Muscle layer of colon (tissue), 2 donors: ENCODE data around the gene CRYGN.

Experiments used
- H3K27ac ChIP-seq: one replicate; pipeline ENCODE4 v1.7.0; 2013; ENCODE audit warnings: low read depth, mild to moderate bottlenecking, low read length, moderate library complexity
- H3K27me3 ChIP-seq, 2 donors: one replicate each; pipeline ENCODE4 v1.7.0; 2013; ENCODE audit warnings: low read length in 2 of 2, mild to moderate bottlenecking in 2 of 2; ENCODE audit not compliant: insufficient read depth in 2 of 2, control insufficient read depth in 1 of 2
- H3K36me3 ChIP-seq: one replicate; pipeline ENCODE4 v1.7.0; 2013; ENCODE audit warnings: mild to moderate bottlenecking, low read length; ENCODE audit not compliant: insufficient read depth
- H3K4me1 ChIP-seq: one replicate; pipeline ENCODE4 v1.7.0; 2013; ENCODE audit warnings: mild to moderate bottlenecking, low read length; ENCODE audit not compliant: insufficient read depth
- H3K4me3 ChIP-seq, 2 donors: one replicate each; pipeline ENCODE4 v1.7.0; 2013; ENCODE audit warnings: low read length in 2 of 2, low read depth in 1 of 2, mild to moderate bottlenecking in 1 of 2, moderate library complexity in 1 of 2
- H3K9ac ChIP-seq: one replicate; pipeline ENCODE4 v1.7.0; 2013; ENCODE audit warnings: low read length
- H3K9me3 ChIP-seq: one replicate; pipeline ENCODE4 v1.7.0; 2013; ENCODE audit warnings: mild to moderate bottlenecking, low read length
- donor health status: abdominal sarcoma.
- donor health status: Adenocarcinoma of cecum.

Gene CRYGN

GRCh38 chr7:151406886-151407583, 32.9 kb downstream of the CRYGN start:
- Histone ChIP-seq H3K36me3 (no peaks in the 10 kb centered on the region), H3K4me1 (peaks cover 6% of the 10 kb centered on the region), H3K4me3 (no peak overlapping the region), H3K27ac (no peak overlapping the region), H3K9ac (no peak overlapping the region), H3K27me3 (peaks cover 6 to 31% of the 10 kb centered on the region in 2 donors), H3K9me3 (no peaks in the 10 kb centered on the region)

DNA sequence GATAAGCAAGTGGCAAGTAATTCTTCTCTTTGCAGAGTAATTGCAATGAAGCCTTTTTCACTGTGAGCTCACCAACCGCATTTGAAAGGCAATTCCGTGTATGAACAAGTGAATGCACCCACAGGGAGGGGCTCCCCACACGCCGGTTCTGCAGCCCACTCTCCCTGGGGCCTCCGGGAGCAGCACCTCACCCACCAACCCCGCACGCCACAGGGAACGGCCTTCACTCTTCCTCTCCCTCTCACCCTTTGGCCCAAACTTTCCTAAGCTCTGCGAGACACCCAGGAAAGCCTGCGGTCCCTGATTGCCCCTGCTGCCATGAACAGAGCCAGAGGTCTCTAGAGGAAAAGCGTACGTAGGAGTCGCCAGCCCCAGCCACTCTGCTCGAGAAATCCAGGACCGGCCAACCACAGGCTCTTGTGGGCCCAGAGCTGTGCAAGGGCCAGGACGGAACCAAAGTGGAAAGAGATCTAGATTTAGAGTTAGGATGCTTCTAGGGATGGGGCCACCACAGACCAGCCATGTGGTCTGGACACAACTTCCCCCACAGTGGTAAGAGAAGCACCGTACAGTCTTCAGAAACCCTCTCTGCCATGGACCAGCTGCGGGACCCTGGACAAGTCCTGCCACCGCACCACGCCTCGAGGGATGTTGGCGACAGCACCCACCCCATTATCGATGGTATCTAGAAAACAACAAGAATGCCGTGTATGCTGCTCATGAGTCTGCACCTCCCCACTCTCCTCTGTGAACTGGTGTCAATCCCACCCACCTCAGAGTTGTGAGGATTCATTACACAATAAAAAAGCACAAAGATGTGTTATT, 33.7 kb downstream of the CRYGN start:
- peaks cover 6% of the 10 kb centered on the region for H3K4me1 ChIP-seq
- H3K9me3 ChIP-seq, result no peaks in the 10 kb centered on the region
- peaks cover 6 to 24% of the 10 kb centered on the region in 2 donors for H3K27me3 ChIP-seq
- H3K4me3 ChIP-seq, result no peak overlapping the region
- no peaks in the 10 kb centered on the region for H3K36me3 ChIP-seq
- no peak overlapping the region for H3K27ac ChIP-seq
- H3K9ac ChIP-seq, result no peak overlapping the region

DNA sequence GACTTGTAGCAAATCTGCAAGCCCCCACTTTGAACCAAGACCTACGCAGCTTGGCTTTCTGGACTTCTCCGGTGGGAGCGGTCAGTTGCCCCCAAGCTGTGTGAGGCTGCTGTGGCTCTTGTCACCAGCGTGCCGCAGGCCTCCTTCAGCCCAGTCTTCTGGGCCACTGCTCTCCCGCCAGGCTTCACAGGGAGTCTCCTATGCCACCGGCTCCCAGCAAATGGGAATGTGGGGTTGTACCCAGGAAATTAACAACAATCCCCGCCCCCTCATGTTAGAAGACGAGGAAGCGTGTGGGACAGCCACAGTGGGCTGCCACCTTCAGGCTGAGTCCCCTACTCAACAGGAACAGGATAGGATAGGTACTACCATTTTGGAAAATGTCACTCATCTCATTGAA, 34.4 kb downstream of the CRYGN start:
- Histone ChIP-seq H3K36me3 (no peaks in the 10 kb centered on the region), H3K4me3 (no peak overlapping the region), H3K27ac (no peak overlapping the region), H3K4me1 (peaks cover 6% of the 10 kb centered on the region), H3K9ac (no peak overlapping the region), H3K27me3 (peaks cover 6 to 17% of the 10 kb centered on the region in 2 donors), H3K9me3 (no peaks in the 10 kb centered on the region)

- H3K4me1 ChIP-seq, result peaks cover 6% of the 10 kb centered on the region
- no peak overlapping the region for H3K4me3 ChIP-seq
- H3K9ac ChIP-seq, result no peak overlapping the region
Measured at GRCh38 chr7:151405056-151405455, 34.9 kb downstream of the CRYGN start.

DNA sequence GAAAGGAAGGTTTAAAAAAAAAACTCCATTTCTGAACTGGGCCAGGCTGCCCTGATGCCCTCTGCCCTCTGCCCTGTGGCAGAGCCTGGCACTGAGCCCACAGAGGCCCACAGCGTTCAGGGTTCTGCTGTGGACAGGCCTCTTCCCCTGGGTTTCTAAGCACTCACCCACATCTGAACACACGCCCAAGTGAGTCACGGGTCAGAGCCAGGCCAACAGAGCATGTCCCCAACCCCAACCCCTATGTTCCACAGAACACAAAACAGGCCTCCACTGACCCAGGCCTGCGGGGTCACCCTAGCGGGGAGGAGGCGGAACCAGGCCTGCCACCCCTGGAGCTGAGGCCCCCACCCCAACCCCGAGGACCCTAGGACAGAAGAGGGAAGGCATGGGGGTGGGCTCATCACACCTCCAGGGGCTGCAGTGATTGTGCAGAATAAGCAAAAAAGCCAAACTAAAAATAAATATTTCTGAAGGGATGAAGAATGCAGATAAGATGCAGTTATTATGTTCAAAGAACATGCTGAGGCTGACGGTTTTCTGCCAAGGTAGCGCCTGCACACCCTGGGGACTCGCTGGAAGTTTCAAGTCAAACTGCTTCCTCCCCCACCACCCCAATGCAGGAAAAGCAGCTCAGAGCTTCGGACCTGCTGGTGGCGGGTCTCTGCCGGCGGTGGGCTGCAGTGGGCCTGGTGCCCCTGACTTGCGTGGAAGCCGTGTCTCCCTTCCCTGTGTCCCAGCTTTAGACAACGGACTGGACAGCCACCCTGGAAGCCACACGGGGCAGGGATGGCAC, 35.5 kb downstream of the CRYGN start:
- Histone ChIP-seq H3K9me3 (no peaks in the 10 kb centered on the region), H3K27me3 (peaks cover 5 to 6% of the 10 kb centered on the region in 2 donors), H3K27ac (no peak overlapping the region), H3K9ac (no peak overlapping the region), H3K36me3 (no peaks in the 10 kb centered on the region), H3K4me3 (no peak overlapping the region), H3K4me1 (peaks cover 6% of the 10 kb centered on the region)

More at GRCh38 chr7:151405056-151405455, 34.9 kb downstream of the CRYGN start:
- no peak overlapping the region for H3K27ac ChIP-seq
- peaks cover 6 to 11% of the 10 kb centered on the region in 2 donors for H3K27me3 ChIP-seq
- no peaks in the 10 kb centered on the region for H3K9me3 ChIP-seq
- no peaks in the 10 kb centered on the region for H3K36me3 ChIP-seq

GRCh38 chr7:151403764-151404163, 36.2 kb downstream of the CRYGN start:
- Histone ChIP-seq H3K27me3 (peaks cover 0 to 4% of the 10 kb centered on the region in 2 donors), H3K4me1 (peaks cover 6% of the 10 kb centered on the region), H3K4me3 (no peak overlapping the region), H3K27ac (no peak overlapping the region), H3K9ac (no peak overlapping the region), H3K36me3 (no peaks in the 10 kb centered on the region), H3K9me3 (no peaks in the 10 kb centered on the region)

- H3K9ac ChIP-seq, result no peak overlapping the region
- no peaks in the 10 kb centered on the region for H3K27me3 ChIP-seq
- H3K9me3 ChIP-seq, result no peaks in the 10 kb centered on the region
- H3K27ac ChIP-seq, result no peak overlapping the region
- no peaks in the 10 kb centered on the region for H3K36me3 ChIP-seq
- peaks cover 6% of the 10 kb centered on the region for H3K4me1 ChIP-seq
- H3K4me3 ChIP-seq, result no peak overlapping the region
Measured at GRCh38 chr7:151402029-151402835, 37.7 kb downstream of the CRYGN start.

DNA sequence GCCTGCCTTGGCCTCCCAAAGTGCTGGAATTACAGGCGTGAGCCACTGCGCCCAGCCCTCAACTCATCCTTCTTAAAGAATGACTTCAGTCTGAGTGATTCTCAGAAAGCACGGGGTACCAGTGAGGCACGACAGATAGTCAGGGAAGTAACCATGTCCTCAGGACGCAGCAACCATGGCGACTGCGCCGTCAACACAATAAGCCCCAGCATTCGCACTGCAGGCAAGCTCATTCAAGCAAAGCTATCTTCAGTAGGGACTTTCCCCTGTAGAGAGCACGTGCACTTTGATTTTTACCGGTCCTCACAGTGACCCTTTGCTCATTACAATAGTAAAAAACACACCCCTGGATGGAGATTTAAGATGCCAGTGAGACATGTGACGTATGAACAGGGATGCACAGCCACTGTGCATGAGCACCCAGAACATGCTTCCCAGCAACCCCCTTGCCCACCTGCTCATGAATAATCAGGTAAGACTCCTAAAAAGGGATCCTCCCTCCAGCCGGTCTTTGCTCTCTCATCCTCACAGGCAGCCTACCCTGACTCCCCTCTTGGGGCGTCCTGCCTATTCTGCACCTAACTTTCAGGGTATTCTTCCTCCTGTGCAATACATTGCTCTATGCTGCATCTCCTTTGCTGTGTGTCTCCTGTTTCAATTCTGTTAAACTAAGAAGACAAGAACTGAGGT, 39.2 kb downstream of the CRYGN start:
- peaks cover 6% of the 10 kb centered on the region for H3K4me1 ChIP-seq
- H3K36me3 ChIP-seq, result no peaks in the 10 kb centered on the region
- H3K27ac ChIP-seq, result no peak overlapping the region

DNA sequence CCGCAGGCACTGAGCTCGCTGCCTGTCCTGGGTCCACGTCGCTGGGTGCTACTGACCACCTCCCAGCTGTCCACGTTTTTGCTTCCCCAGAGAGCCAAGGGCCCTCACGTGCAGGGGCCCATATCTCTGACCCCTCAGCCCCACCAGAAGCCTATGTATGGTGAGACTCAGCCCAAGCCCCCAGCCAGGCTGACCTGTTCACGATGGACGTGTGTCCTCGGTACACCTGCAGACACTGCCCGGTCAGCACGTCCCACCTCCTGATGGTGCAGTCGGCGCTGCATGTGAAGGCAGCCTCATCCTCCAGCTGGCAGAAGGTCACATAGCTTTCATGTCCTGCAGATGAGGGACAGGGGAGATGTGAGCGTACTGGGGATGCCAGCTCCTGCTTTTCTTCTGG, 40.0 kb downstream of the CRYGN start:
- no peaks in the 10 kb centered on the region for H3K27me3 ChIP-seq
- H3K9me3 ChIP-seq, result no peaks in the 10 kb centered on the region
- H3K4me1 ChIP-seq, result peaks cover 6% of the 10 kb centered on the region
- H3K4me3 ChIP-seq, result no peak overlapping the region
- no peak overlapping the region for H3K27ac ChIP-seq
- no peaks in the 10 kb centered on the region for H3K36me3 ChIP-seq
- H3K9ac ChIP-seq, result no peak overlapping the region

More for the DNA sequence above, 39.2 kb downstream of the CRYGN start:
- Histone ChIP-seq H3K9me3 (no peaks in the 10 kb centered on the region), H3K9ac (no peak overlapping the region), H3K27me3 (no peaks in the 10 kb centered on the region), H3K4me3 (no peak overlapping the region)

DNA sequence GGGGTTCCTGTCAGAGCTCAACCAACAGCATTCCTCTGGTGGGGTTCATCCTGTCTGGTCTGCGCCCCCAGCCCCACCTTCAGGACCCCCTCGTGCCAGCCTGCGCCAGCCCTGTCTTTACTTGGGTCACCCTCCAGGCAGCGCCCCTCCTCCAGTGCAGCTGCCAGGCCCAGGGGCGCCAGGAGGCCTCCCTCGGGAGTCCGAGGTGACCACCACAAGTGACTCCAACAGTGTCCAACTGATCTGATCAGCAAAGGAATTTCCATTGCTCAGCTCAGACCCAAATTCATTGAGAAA, 40.7 kb downstream of the CRYGN start:
- H3K36me3 ChIP-seq, result no peaks in the 10 kb centered on the region
- H3K4me3 ChIP-seq, result no peak overlapping the region
- no peak overlapping the region for H3K9ac ChIP-seq
- H3K4me1 ChIP-seq, result peaks cover 6% of the 10 kb centered on the region
- no peak overlapping the region for H3K27ac ChIP-seq
- no peaks in the 10 kb centered on the region for H3K27me3 ChIP-seq
- H3K9me3 ChIP-seq, result no peaks in the 10 kb centered on the region
